NAMALWA (cell line): Measurements from ENCODE around the gene CSF3R.

Experiments used
- DNase-seq: peaks from one replicate; pipeline ENCODE4 v3.0.0-alpha.2; 2015; ENCODE audit warnings: low spot score

CSF3R gene

DNA sequence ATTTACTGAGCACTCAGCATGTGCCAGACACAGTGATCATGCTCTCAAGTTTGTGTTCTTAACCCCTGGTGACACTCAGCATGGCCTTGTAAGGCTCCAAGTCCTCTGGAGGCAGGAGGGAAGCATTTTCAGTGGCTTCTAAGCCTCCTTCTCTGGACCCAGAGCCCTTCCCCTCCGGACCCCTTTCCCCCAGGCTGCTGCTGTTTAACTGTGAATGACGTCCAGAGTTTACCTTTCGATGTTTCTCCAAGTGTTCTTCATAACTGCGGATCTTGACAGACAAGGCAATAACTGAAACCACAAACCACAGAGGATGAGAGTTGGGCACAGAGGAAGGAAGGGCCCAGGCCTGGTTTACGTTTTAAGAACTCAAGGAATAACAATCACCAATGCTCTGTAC is 25.0 kb downstream of the CSF3R start:
- DNase-seq = no peak

DNA sequence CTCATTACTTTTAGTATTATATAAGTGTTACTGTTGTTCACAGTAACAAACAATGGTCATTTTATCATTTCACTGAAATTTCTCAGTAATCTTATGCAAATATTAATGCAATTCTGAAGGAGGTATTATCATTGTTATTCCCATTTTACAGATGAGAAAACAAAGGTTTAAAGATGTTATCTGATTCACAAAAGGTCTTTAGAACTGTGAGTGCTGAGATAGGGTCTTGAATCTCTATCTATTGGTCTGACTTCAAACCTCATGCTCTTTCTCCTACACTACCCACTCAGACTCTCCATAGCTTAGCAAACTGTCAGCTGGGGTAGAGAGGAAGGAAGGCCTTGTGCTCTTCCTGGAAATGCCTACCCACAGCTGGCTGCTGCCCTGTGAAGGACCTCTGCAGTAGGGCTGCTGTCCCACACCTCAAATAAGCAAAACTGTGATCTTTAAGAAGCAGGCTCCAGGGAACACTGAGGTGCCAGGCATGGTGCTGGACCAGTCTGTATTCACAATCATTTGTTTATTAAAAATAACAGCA is 26.3 kb downstream of the CSF3R start:
- DNase-seq = no peak

DNA sequence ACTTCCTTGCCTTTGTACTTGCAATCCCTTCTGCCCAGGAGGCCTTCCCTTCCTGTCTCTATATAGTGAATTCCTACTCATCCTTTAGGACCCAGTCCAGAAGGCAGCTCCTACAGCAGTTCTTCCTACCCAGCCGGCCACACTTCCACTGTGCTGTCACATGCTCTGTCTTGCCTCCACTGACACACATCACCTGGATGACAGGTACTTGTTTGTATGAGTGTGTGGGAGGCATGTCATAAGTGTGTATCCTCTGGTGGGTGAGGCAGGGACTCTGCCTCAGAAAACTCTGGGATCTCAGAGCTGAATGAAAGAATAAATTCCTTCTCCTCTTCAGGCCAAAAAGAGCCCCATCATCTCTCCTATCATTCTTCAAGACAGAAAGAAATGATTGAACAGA is 27.3 kb downstream of the CSF3R start:
- DNase-seq = no peak

DNA sequence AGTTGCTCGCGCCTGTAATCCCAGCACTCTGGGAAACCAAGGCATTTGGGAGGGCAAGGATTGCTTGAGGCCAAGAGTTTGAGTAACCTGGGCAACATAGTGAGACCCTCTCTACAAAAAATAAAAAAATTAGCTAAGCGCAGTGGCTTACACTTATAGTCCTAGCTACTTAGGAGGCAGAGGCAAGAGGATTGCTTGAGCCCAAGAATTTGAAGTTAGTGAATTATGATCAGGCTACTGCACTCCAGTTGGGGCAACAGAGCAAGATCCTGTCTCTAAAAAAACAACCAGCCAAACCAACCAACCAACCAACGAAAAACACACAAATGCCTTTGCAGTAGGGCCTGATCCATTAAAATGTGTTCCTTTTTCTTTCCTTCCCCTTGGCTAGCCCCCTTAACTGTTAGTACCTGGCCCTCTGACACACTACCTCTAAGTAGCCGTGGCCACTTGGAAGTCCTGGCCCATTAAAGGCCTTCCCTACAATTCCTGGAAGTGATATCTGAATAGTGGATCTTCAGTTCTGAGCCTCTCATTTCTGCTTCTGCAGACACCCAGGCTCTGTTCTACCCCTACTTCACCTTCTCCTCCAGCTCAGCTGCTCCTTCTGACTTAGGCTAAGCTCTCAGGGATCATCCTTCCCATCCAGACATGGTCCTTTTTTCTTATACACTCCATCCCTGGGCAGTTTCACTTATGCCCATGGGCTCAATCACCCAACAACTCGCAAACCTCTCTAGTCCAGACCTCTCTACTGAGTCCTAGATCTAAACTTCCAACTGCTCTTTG is 28.9 kb downstream of the CSF3R start:
- DNase-seq = no peak

DNA sequence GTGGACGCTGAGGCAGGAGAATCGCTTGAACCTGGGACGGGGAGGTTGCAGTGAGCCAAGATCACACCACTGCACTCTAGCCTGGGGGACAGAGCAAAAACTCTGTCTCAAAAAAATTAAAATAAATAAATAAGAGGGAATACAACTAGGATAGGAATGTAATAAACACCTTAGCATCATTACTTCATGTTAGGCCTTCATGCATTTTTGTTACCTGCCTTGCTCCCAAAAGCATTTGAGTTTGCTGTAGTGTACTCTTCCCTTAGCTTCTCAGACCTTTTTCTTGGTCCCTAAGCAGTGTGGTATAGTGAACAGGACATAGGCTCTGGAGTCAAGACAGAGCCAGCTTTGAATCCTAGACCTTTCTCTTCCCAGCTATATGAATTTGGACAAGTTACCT is 29.7 kb downstream of the CSF3R start:
- DNase-seq = no peak

DNA sequence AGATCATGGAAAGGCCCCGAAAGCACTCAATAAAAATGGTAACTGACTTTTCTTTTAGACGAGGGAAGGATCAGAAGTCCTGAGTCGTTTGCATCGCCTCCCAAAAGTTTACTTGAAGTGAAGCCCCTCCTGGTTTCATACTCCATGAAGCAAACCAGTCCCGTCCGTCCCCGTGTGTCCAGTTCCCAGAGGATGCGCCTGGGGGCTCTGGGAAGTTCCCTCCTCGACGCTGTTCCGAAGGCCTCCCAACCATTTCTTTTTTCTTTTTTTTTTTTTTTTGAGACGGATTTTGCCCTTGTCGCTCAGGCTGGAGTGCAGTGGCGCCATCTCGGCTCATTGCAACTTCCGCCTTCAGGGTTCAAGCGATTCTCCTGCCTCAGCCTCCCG is 31.8 kb downstream of the CSF3R start:
- DNase-seq = no peak

DNA sequence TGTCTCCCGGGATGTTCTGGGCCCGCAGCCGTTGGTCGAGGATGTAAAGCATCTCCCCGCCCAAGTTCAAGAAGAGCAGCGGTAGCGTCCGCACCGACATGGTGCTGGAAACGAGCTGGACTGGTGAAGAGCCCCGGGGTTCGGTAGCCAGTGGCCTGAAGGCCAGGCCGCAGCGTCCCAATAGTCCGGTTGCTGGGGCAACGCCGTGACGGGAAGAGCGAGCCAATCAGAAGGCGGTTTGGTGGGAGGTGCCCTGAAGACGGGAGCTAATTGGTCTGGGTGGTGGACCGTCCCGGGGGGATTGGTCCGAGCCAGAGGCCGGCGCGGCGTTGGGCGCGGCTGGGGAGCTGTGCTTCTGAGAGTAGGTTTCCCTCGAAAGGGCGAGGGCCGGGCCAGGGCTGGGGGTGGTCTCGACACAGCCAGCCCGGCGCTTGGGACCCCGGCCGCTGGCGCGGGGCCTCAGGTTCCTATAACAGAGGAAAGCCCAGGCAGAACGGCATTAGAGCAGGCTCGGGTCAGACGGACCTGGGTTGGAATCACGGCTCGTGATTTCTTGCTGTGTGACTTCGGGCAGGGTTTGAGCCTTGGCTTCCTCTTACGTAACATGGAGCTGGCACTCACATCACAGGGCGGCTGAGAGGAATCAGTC is 32.3 kb downstream of the CSF3R start, which contains the start of gene OSCP1:
TSS of gene OSCP1 (minus strand) at position 182 of the 649 bp plus-strand sequence. CDS start at position 100, 82 bp downstream.
- DNase-seq = peak; percentile 95

DNA sequence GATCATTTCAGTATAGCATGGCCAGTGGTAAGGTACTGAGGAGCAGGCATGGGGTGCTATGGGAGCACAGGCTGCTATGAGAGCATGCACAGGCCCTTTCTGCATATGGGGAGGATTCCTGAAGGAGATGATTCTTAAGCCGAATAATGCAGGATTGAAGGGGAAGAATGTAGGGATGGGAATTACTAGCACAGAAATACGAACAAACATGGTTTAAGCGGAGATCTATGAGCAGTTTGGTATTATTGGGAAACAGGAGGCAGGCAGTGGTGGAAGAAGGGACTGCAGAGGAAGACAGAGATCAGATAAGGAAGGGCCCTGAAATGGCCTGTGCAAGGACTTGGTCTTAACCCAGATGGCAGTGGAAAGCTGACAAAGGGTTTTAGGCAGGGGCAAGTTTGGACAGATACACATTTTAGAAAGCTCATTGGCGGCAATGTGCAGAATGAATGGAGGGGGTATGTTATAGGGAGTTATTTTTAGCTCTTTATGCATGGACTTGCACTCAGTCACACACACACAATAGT is 34.1 kb downstream of the CSF3R start:
- DNase-seq = no peak

DNA sequence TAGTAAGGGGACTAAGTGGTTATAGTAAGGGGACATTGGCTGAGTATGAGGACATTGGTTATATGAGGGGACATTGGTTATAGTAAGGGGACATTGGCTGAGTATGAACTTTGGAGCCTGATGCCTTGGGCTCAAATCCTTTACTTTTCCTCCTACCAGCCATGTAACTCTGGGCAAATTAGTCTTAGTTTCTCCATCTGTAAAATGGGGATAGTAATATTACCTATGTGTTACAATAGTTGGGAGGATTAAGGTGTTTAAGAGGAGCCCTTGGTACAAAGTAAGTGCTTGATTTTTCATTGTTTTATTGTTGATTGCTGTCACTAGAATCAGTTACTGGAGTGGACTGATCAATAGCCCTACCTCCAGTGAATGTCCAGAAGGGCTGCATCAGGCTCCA is 35.3 kb downstream of the CSF3R start:
- no peak for DNase-seq

DNA sequence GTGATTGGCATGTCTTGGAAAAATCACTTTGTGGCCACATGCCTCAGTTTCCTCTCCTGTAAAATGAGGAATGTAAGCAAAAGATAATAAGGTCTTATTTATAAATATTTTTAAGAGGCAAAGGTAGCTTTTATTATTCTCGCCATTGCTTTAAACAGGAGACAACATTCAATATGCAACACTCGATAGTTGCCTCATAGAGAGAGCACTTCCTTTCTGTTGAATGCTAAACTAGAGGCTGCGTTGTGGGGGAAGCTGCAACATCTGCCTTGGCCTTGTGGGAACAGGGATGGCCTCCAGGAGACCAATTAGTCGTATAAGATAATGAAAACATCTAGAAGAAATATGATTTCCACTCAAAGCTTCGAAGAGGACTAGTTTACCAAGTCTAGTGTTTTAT is 36.0 kb downstream of the CSF3R start:
- no peak for DNase-seq

DNA sequence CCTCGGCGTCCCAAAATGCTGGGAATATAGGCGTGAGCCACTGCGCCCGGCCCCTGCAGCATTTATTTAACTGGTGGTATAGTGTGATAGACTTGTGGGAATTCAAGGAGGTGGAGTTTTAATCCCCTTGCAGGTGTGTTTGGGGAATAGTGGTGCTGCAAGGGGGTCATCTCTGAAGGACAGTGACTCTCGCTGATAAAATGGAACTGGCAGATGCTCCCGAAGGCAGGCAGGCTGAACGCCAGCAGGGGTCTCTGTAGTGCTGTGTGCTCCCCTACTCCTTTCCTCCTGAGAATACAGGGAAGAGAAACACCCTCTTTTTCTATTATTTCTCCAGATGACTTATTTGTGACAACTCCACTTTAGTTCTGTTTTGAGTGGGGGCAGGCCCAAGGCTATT is 36.4 kb downstream of the CSF3R start:
- no peak for DNase-seq

DNA sequence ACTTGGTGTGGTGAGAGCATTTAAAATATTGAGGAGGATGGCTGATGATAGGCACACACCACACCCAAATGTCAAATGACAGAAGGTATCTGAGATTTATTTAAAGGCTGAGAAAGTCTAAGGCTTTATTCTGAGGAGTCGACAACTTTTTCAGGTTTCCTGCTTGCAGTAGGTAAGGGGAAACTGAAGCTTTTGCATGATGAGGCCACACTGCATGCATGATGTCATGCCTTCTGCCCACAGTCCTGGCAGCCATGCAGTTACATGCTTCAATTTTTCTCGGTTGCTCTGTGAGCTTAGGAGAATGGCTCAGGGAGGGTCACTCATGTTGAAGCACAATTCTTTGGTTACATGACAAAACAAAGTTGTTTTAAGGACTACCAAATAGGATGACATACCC is 39.4 kb downstream of the CSF3R start:
- DNase-seq = no peak

DNA sequence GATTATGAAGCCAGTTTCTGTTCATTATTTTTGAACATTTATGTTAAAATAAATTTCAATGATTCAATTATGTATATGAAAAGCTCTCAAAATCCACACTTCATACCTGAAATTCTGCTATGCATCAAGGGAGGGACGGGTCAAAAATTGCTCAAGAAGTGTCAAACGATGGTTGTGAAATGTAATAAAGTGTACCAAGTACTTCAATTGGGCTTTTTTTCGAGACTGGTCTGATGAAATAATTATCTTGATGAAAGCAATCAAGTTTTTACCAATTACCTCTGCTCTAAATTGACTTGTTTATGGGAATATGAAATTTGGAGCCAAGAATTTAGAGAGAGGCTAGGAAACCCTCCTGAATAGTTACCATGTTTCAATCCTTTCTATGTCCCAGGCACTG is 40.4 kb downstream of the CSF3R start:
- DNase-seq = no peak

DNA sequence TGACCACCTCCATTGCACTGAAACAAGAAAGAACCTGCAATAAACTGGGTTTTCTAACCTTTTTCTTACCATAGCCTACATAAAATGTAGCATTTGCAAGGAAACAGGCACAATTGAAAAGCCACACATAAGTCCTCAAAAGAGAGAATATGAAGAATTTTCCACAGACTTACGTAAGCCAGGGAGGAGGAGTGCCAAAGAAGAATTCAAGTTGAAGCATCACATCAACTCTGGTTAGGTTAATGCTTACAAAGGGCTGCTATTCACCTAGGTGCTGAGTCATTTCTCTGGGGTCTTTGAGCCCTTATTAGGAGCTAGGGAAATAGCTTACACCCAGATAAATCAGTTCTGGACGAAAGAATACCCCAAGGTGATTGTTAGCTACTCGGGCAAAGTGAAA is 42.1 kb downstream of the CSF3R start:
- no peak for DNase-seq

DNA sequence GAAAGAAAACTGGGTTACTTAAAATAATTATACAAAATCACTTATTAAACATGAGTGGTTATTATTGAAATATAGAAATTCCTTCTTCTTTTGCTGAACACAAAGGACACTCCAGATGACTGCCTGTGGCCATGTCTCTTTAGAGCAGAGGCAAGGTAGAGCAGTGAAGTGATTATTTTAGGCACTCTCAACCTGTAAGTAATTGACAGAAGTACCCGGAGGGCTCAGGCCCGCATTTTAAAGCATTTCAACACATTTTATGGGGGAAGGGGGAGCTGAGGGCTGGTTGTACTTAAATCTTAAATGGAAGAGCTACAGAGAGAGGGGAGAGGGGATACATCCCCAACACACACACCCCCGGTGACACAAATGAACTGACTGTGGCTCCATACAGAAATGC is 42.7 kb downstream of the CSF3R start:
- no peak for DNase-seq

DNA sequence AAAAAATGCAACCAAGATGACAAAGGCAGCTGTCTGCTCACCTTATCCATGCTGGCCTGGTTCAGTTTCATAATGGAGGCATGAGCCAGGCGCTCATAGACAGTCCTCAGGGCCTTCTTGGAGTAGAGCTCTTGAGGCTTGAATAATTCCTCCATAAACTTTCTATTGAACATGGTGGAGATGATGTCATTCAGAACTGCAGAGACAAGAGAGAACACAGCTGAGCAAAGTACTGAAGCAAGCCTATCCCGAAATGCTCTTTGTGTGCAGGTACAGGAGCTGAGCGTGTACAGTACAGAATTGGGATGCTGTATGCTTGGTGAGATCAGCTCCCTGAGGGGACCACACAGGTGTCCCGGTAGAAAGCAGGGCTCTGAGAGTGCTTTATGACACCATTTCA is 44.0 kb downstream of the CSF3R start:
- no peak for DNase-seq

DNA sequence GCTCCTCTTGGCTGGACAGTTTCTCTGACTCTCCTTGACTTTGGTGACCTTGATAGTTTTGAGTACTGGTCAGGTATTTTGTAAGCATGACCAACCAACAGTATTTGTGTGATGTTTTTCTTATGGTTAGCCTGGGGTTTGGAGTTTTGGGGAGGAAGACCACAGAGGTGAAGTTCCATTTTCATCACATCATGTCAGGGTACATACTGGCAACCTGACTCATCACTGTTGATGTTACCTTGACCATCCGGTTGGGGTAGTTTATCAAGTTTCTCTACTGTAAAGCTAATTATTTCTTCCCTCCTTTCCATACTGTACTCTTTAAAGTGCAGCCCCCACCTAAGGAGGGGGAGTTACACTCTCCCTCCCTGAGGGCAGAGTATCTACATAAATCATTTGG is 45.9 kb downstream of the CSF3R start:
- no peak for DNase-seq

DNA sequence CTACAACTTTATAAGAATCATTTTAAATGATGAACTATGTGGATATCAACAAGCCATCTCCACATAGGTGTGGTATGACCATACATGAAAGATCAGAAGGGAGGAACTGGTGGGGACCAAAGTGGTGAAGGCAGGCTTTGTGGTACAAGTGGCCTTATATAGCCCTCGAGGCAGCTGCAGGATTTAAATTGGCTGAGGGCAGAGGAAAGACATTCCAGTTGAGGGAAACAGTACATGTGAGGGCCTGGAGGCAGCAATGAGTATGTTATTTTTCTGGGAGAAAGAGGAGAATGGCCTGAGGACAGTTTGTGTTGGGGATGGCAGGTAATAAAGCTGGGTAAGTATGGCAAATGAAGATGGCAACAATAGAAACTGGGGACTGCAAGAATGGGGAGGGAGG is 49.6 kb downstream of the CSF3R start:
- no peak for DNase-seq

DNA sequence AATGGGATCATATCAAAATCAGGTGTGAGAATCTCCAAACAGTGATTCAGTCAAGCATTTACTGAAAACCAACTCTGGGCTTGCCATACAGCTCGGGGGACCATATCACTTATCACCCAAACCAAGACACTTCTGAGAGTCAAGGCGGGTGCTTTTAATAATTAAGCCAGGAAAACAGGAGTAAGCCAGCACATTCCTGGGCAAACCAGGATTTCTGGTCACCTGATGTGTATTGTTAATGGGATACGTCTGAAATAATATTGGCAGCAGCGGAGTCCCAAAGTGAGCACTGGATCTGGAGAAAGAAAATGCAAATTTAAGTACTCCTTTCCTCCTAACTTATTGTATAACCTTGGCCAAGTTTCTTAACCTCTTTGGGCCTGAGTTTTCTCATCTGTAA is 50.1 kb downstream of the CSF3R start:
- no peak for DNase-seq

DNA sequence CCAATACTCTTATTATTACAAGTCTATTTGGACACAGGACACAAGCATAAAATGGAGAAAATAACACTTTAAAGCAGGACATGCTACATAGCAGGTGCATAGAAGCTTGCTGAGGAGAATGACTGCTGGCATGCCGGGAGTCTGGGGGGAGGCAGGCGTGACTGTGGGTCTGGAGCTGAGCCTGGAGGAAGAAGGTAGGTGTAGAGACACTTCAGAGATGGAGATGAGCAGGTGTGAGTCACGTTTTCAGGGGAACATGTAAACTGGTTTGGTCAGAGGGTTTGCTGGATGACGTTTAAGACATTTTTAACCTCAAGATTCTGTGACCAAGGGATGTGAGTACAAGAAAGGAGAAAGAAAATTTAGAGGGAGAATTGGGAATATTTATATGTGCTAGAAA is 56.9 kb downstream of the CSF3R start:
- DNase-seq = no peak

DNA sequence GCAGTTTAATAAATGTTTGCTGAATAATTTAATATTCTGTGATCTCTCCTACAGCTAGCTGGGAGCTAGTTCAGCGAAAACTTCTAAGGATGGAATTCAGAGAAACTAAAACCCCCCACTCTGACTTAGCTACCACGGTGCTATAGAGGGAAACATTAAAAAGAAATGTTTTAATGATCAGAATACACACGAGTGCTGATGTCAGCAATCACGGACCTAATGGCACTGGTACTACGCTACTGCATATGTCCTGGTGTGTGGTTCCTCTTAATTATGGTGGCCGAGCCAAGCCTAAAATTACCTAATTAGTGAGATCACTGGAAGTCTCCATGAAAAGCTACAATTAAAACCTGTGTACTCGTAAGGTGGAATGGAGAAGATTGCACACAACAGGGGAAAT is 61.1 kb downstream of the CSF3R start:
- no peak for DNase-seq

DNA sequence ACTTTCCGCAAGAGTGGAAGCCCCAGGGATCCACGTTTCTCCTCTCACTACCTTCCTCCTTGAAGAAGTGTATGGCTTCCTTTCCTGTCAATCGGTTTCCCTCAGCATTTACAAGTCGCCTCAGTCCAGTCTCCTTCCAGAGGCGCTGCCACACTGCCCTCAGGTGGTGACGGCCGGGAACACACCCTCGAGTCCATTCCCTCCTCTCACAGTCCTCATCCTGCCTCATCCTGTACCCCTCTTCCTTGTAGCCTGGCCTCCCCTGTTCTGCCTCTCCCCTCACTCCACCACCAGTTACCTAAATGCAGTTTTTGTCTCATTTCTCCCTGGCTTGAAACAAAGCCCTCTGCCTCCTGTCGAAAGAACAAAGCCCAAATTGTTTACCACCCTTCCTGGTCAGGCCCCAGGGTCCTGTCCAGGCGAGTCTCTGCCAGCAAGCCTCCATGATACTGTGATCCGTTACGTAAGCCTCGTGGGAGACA is 61.8 kb downstream of the CSF3R start:
- peak; percentile 90 for DNase-seq

DNA sequence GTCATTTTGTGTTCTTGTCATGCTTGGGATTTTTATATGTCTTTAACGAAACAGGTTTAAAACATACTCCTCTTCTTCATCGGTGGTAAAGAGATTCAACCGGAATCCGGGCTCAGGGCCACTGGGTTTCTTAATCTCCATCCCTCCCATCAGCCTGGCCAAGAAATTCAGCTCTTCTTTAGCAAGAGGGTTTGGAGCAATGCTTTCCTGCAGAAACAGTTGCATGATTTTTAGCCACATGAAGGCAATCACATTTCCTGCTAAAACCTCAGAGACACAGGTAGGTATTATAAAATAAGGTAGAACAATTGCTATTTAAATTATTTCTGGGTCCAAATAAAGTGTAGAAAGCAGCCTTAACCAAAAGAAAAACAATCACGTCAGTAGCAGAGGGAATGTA is 62.3 kb downstream of the CSF3R start:
- no peak for DNase-seq
